NK-92 treated with Interleukin-12 subunit alpha and Interleukin-12 subunit beta, amount 100 ng/mL, for 24 hours (cell line): ENCODE data around the gene SART1.
"Not testable (repeated sequence)": the region's sequence is repeated elsewhere in the genome, so short reads cannot be mapped to it uniquely, and the experiment has no call there.

Source experiments
- DNase-seq: peaks from one replicate; lab custom pipeline; 2025; lab: John Stamatoyannopoulos, UW

The SART1 gene

GRCh38 chr11:66001942-66002647, 40.6 kb downstream of the SART1 start, which contains the start of the genes BANF1 and EIF1AD:
Gene BANF1 (plus strand): TSS chr11:66002503. CDS start chr11:66003251, 748 bp downstream.
Gene EIF1AD (minus strand): TSS chr11:66002157. CDS start chr11:66000389, 1,768 bp downstream.
- DNase-seq = peak; percentile 88

DNA sequence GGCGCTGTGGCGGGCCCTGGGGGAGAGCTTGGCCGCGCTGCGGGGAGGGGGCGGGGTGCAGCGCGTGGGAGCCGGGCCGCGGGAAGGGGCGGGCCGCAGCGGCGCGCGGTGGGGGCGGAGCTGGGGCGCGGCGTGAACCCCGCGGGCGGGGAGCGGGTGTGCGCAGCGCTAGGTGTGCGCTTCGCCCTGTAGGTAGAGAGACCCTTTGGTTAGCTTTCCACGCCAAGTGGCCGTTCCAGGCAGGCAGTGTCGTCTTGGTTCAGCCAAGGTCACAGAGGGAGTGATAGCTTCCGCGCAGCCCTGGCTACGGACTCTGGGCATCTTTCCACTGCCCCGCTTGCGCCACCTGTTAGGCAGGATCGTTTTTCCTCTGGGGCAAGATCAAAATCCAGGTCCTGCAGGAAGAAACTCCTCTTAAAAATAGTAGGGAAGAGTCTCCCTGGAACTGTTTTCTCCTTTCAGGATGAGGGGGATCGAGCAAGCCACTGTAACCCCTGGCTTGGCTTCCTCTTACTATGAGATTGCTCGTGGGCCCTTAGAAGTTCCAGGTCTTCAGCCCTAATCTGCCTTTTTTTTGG, 41.2 kb downstream of the SART1 start:
- no peak for DNase-seq

DNA sequence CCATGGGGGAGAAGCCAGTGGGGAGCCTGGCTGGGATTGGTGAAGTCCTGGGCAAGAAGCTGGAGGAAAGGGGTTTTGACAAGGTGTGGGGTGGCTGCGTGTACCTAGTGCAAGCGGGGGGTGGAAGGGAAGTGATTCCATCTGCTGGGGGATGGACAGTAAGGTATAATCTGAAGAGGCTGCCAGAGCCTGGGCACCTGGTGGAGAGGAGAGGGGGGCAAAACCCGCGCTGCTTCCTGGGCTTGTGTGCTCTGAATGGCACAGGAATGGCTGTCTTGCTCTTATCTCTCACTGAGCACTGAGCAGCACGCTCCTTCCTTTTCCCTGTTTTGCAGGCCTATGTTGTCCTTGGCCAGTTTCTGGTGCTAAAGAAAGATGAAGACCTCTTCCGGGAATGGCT, 41.8 kb downstream of the SART1 start:
- no peak for DNase-seq

GRCh38 chr11:66004186-66004585, 42.7 kb downstream of the SART1 start:
- no peak for DNase-seq

DNA sequence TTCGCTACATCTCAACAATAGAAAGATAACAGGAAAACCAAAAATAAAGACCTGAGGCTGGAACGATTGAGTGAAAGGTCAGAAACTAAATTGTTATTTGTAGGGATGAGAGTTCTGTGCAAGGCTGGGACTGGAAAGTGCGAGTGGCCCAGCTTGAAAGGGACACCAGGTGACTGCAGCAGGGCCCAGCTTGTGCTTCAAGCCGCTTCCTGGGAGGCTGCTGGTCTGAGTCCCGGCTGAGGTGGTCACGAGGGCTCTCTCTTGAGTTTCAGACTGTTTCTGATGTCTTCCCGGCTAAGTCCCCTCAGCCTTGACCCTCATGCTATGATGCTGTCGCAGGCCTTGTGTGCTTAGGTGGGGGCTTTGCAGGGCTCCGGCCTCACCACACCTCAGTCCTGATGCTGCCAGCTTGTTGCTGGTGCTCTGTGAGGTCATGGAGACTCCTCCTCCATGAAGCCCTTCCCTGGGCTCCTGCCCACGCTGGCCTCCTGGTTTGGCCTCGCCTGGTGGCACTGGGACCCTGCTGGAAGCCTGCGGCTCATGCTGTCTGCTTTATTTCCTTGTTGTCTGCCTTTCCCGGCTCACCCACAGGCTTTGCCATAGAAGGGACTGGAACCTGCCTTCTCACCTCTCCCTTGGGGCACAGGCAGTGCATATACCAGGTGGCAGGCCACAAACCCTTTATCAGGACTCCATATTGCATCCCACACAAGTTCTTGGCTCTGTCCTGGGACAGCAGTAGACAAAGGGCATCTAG, 44.8 kb downstream of the SART1 start:
- no peak for DNase-seq

GRCh38 chr11:66006891-66007176, 45.3 kb downstream of the SART1 start:
- DNase-seq = no peak

DNA sequence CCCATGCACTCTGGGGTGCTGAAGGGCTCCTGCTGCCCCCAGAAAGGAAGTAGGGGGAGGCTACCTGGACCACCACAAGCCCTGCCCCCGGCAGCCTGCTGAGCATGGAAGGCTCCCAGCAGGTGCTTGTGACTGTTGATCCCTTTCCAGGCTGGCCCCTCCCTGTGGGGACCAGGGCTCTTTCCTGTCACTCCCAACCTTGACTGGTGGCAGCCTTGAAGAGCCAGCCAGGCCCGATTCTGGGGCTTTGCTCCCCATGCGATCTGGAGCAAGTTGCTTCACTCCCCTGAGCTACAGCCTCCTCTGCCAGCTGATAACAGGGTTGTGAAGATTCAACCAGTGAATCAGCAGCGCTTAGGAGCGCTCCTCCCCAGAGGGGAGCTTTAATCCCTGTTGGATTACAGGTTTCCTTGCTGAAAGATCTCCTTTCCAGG, 45.7 kb downstream of the SART1 start:
- DNase-seq = no peak

GRCh38 chr11:66008095-66008467, 46.5 kb downstream of the SART1 start:
- no peak for DNase-seq

- no peak for DNase-seq
These were observed 47.1 kb downstream of the SART1 start for GRCh38 chr11:66008468-66009101.

DNA sequence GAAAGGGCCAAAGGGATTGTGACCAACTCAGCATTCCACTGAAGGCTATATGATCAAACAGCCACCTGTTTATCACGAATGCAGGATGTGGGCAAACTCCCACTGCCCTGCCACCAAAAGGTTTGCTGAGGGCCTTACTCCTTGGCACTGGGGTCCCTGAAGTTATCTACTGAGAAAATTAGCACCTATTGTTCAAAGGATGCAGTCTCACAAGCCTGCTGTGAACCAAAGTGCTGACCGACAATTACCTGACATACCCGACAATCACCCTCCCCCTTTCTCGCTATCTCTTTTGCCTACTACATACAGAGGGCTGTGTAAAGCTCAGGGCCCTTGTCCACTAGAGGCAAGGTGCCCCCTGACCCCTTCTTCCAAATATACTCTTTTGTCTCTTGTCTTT, 48.5 kb downstream of the SART1 start:
- not testable (repeated sequence) for DNase-seq

- DNase-seq = no peak
These were observed 49.8 kb downstream of the SART1 start for GRCh38 chr11:66011239-66011784.

- DNase-seq = no peak
These were observed 50.3 kb downstream of the SART1 start, which contains the start of gene CST6 for GRCh38 chr11:66011785-66012303. Gene CST6 (plus strand): TSS chr11:66012008. CDS start chr11:66012045, 37 bp downstream.

DNA sequence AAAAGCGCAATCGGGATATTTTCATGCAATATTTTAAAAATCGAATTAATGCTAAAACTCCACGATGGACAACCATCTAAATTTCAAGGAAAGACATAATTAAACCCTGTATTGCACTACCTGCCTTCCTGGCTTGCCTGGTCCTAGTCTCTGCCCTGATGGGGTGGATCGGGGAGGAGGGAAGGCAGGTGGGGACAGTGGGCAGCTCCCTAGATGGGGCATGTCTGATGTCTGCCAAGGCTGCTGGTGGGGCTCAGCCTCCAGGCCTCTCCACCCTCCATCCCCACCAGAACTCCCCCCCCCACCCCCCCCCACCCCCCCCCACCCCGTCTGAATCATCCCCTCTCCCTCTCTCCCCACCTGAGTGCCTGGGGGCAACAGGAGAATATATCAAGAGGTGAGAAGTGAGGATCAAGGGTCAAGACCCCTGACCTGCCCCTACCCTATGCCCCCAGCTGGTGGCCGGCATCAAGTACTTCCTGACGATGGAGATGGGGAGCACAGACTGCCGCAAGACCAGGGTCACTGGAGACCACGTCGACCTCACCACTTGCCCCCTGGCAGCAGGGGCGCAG, 50.9 kb downstream of the SART1 start:
- no peak for DNase-seq

- no peak for DNase-seq
These were observed 51.6 kb downstream of the SART1 start for GRCh38 chr11:66012946-66013761.

GRCh38 chr11:66013762-66014100, 52.2 kb downstream of the SART1 start:
- DNase-seq = no peak

GRCh38 chr11:66014804-66015453, 53.4 kb downstream of the SART1 start:
- no peak for DNase-seq

GRCh38 chr11:66015454-66015881, 53.9 kb downstream of the SART1 start:
- DNase-seq = no peak

DNA sequence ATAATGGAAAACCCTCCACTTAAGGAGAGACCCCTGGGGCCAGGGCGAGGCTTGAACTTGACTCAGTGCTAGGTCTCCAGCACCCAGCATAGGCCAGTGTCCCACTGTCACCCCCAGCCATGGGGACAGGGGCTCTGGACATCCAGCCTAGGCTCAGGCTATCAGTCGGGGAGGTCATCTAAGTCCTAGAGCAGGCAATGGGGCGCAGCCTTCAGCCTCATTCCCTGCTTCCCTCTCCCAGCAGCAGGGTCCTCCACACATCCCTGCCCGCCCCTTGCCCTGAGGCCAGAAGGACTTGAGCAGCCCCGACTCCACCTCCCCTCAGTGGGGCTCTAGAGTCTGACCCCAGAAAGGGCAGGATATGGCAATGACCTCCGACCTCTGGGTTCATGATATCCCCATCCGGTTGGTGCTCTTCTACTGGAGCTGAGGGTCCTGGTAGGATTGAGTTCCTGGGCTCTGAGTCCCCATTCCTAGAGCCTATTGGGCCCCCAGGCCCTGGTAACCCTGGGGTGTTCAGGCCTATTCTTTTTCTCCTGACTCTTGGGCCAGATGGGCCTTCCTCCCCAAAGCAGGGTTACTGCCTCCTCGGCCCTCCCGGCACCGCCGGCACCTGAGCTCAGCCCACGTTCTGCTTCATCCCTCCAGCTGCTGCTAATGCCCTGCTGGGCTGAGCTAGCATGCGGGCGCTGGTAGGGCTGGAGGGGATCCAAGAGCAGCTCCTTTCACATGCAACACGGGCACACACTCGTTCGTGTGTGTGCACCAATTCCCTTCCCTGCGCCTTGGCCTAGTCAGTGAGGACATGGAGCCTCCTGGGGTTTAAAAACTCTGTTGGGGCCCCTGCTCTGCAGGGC, 54.6 kb downstream of the SART1 start:
- no peak for DNase-seq

DNA sequence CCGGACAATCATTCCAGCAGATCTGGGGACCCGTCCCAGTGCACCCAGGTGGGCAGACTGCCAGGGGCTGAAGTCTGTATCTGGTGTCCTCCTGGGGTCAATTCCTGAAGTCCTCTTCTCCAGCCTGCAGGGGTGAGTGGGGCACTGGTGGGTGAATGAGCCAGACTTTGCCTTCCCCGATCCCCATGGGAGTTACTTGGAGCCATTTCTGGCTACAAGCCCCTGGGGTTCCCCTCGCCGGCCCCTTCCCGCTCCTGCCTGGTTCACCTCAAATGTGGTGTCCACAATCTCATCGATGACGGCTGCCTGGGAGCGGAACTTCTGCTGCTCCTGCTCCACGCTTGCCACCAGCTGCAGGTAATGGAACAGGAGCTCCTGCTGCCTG, 55.3 kb downstream of the SART1 start:
- DNase-seq = no peak
